Posterior cingulate gyrus (tissue), 11 donors: Measurements from ENCODE around the gene ADRA2C.

Source experiments
- DNase-seq, 10 donors: peaks; one replicate each; pipeline versions ENCODE4 v3.0.0 to v3.0.0-alpha.2; 2020 to 2021; ENCODE audit warnings: mixed read lengths in 3 of 10
- intact Hi-C: fragments of 100-400 bp; cut with DNase I; formaldehyde crosslinking; loops from one replicate; pipeline ENCODE4 v1.15.1; 2023

Gene ADRA2C

GRCh38 chr4:3732076-3733028 lies 33.8 kb upstream of the ADRA2C start:
- intact Hi-C loops, result no loop called here
- DNase-seq, result peak in 2 of 10 donors; percentile 27 to 54

DNA sequence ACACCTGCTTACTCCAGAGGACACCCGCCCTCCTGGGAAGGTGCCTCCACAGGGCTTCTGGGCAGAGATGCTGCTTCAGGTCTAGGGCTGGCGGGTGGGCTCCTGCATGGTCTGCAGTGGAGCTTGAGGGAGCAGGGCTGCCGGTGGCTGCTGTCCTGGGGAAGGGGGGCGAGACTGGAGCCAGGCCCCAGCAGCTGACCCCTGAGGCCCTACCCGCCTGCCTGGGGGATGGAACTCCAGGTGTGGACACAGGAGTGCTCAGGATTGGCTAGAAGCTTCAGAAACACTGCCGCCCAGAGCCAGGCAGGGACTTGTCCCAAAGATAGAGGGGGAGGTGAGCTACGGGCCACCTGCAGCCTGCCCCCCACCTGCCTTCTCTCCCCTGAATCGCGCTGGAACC lies 33.0 kb upstream of the ADRA2C start:
- DNase-seq, result peak in 1 of 10 donors; percentile 54
- intact Hi-C loops, result no loop called here

DNA sequence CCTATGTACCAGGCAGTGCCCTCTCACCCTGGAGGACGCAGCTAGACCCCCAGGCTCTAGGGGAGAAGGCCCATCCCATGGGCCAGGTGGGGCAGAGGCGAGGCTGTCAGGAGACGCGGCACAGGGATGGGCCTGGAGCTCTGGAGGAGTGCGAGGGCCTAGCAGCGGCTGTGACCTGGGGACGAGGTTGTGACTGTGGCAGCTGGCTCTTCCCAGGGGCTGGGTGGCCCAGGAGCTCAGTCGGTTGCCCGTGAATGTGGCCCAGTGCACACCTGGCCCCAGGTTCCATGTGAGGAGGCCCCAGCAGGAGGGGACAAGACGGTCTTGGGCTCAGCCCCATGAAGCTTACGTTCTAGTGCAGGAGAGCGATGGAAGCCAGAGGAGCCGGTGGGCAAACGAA lies 31.0 kb upstream of the ADRA2C start:
- no peak for DNase-seq
- intact Hi-C loops, result no loop called here

DNA sequence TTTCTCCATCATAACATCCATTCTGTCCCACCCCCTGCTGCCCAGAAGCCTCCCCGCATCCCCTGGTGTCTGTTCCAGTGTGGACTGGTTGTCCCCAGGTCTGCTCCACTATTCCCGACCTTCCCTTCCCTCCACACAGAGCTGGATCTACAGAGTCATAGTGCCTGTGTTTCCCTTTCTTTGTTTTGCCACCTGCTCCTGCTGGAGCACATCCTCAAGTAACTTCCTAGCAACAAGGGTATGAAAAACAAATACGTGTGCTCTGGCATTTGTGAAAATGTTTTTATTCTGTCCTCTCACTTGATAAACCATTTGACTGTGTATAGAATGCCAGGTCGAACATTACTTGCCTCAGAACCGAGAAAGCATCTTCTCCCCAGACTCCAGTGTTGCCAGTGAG lies 29.9 kb upstream of the ADRA2C start:
- intact Hi-C loops, result no loop called here
- DNase-seq, result no peak

DNA sequence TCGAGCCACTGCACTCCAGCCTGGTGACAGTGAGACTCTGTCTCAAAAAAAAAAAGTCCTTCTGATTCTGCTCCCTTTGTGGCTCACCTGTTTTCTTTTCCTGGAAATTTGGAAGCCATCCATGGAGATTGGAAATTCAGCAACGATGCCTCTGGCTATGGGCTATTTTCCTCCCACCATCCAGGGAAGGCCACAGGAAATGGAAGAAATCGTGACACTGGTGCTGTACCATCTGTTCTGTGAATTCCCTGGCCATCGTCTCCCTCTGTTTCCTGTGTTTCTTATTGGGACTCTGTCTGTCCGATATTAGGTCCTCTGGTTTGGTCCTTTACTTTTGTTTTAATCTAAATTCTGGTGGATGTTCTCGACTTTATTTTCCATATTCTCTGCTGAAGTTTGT lies 29.4 kb upstream of the ADRA2C start:
- intact Hi-C loops, result no loop called here
- no peak for DNase-seq

DNA sequence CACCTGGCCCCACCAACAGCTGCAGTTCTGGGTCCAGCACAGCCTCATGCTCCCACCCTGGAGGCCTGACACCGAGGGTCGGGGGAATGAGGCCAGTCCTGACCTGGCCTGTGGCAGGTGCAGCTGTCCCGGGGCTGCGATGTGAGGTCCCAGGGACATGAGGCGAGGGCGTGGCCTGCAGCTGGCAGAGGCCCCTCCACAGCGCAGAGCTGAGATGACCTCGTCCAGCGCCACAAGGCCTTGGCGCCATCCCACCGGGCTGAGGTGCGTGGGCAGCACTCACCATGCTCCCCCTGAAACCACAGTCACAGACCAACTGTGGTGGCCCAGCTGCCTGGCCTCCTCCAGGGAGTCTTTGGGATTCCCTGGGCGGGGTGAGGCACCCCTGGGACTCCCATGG lies 26.6 kb upstream of the ADRA2C start:
- intact Hi-C loops, result no loop called here
- peak in 1 of 10 donors; percentile 49 for DNase-seq

DNA sequence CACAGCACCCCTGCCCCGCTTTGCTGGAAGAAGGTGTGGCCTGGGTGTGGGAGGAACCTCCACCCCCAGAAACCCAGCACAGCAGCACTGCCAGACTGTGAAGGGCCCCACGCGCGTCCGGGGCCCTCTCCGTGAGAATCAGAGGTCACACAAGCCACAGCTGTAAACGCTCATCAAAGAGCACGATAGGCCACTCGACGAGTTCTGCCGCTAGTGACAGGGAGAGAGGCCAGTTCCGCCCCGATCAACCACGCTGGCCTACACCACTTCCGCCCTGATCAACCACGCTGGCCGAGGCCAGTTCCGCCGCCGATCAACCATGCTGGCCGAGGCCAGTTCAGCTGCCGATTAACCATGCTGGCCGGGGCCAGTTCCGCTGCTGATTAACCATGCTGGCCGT lies 25.9 kb upstream of the ADRA2C start:
- intact Hi-C loops, result no loop called here
- DNase-seq, result no peak

DNA sequence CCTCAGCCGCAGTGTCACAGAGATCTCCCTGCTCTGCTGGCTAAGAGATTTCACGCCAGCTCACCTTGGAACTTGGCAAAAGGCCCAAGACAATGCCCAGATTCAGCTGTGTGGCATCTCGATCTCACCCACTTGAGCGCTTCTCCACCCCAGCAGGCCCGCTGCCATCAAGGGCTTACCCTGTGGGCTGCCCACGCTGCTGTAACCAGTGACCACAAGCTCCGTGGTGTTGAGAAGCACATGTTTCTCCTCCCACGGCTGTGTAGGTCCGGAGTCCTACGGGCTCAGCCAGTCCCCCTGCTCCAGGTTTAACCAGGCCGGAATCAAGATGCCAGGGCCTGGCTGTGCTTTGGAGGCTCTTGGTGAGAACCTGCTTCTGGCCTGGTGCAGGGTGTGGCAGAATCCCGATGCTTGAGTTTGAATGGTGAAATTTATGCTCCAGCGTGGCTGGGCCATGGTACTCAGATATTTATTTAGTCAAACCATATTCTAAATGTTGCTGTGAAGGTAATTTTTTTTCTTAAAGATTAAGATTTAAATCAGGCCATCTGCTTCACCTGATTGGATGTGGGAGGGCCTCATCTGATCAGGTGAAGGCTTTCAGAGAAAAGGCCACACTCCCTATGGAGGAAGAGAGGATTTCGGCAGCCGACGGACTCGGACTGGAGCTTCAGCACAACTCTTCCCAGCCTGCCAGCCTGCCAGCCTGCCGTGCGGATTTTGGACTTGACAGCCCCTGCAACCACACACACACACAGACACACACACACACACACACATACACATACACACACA lies 24.8 kb upstream of the ADRA2C start:
- intact Hi-C loops, result no loop called here
- DNase-seq, result no peak

- intact Hi-C loops, result no loop called here
Observed at GRCh38 chr4:3742610-3743009, 23.6 kb upstream of the ADRA2C start.

DNA sequence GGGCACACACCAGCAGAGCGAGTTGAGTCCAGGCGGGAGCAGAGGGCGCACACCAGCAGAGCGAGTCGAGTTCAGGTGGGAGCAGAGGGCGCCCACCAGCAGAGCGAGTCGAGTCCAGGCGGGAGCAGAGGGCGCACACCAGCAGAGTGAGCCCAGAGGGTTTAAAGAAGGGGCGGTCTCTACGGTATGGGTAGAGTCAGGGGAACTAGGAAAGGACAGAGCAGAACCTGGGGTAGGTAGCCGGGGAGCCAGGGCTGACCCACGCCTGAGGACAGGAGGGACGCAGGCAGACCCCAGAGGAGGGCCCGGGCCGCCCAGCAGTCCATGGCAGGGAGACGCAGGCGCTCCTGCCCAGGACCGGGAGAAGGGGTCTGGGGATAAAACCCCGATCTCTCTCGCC lies 22.0 kb upstream of the ADRA2C start:
- no peak for DNase-seq
- intact Hi-C loops, result no loop called here

More at GRCh38 chr4:3742610-3743009, 23.6 kb upstream of the ADRA2C start:
- DNase-seq, result no peak

DNA sequence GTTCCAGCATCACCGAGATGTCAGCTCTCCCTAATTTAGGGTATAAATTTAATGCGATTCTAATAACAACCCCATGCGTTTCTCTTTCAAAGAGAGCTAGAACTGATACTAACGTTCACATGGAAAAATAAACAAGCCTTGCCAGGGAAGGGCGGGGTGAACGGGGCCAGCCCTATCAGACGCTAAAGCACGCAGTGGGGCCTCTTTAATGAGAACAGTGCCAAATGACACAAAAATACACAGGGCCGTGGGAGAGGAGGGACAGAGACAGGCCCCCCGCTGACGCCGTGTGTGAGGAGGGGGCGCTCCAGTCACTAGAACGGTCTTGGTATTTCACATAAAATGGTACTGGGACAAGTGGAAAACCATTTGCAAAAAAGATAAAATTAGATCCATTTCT lies 21.3 kb upstream of the ADRA2C start:
- intact Hi-C loops, result no loop called here
- no peak for DNase-seq

- intact Hi-C loops, result no loop called here
- no peak for DNase-seq
Observed at GRCh38 chr4:3745886-3746656, 20.1 kb upstream of the ADRA2C start.

- intact Hi-C loops, result no loop called here
- no peak for DNase-seq
Observed at GRCh38 chr4:3746701-3747580, 19.2 kb upstream of the ADRA2C start.

GRCh38 chr4:3747581-3747904 lies 18.6 kb upstream of the ADRA2C start:
- intact Hi-C loops, result no loop called here

DNA sequence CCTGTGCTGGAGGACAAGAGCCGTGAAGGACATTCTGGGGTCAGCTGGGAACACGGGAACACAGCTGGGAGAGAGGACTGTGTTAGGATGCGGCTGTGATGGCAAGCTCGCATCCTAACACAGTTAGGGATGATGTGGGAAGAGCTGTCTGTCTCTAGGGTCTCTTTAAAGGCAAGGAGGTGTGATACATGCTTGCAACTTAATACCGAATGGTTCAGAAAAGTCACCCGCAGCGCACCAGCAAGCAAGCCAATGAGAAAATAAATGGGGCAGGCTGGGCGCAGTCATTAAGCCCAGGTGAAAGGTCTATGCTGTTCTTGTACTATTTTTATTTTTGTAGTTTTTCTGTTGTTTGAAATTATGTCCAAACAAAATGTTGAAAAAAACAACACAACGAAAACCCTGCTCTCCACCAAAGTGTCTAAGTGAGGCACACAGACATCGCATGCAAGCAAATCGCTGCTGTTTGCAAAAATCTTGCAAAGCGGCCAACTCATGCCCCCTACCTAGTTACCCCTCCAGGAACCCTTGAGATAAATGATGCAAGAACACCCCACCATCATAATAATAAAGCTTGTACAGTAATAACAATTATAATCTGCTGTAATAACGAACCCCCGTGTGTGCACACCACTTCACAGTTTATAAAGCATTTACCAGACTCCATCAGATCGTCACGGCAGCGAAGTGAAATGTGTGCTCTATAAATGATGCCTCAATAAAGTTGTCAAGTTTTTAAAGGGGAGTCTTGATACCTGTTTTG lies 17.9 kb upstream of the ADRA2C start:
- intact Hi-C loops, result no loop called here
- DNase-seq, result no peak

More at GRCh38 chr4:3747581-3747904, 18.6 kb upstream of the ADRA2C start:
- DNase-seq, result no peak

GRCh38 chr4:3749081-3749480 lies 17.1 kb upstream of the ADRA2C start:
- no peak for DNase-seq
- intact Hi-C loops, result no loop called here

- no peak for DNase-seq
- intact Hi-C loops, result no loop called here
Observed at GRCh38 chr4:3750334-3750733, 15.9 kb upstream of the ADRA2C start.

DNA sequence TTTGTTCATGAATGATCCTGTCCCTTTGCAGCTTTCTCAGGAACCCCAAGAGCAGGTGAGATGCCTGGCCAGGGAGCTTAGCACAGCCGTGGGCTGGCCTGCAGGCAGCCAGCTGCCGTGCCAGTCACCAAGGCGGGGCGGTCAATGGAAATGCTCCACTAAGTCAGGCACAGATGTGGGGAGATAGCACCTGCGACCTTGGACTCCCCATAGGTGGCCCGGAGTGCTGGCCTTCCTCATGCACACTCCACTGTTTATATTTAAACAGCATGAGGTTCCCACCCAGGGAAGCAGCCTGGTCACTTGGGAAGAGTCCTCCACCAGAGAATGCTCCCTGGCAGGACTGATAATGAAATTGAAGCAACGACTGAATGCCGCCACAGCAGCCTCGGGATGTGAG lies 14.2 kb upstream of the ADRA2C start:
- intact Hi-C loops, result no loop called here
- DNase-seq, result no peak

- intact Hi-C loops, result no loop called here
- no peak for DNase-seq
Observed at GRCh38 chr4:3753726-3754412, 12.3 kb upstream of the ADRA2C start.
